HG03432 (cell line): Measurements from ENCODE around the gene JAM2.
"Not testable (repeated sequence)": the region's sequence is repeated elsewhere in the genome, so short reads cannot be mapped to it uniquely, and the experiment has no call there.

Source experiments
- ATAC-seq: cut with Tn5 transposase; IDR thresholded peaks from one replicate; pipeline ENCODE4 v1.9.1; 2021; ENCODE audit warnings: mild to moderate bottlenecking, moderate library complexity; ENCODE audit not compliant: unreplicated experiment

Gene JAM2, protein sequence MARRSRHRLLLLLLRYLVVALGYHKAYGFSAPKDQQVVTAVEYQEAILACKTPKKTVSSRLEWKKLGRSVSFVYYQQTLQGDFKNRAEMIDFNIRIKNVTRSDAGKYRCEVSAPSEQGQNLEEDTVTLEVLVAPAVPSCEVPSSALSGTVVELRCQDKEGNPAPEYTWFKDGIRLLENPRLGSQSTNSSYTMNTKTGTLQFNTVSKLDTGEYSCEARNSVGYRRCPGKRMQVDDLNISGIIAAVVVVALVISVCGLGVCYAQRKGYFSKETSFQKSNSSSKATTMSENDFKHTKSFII

DNA sequence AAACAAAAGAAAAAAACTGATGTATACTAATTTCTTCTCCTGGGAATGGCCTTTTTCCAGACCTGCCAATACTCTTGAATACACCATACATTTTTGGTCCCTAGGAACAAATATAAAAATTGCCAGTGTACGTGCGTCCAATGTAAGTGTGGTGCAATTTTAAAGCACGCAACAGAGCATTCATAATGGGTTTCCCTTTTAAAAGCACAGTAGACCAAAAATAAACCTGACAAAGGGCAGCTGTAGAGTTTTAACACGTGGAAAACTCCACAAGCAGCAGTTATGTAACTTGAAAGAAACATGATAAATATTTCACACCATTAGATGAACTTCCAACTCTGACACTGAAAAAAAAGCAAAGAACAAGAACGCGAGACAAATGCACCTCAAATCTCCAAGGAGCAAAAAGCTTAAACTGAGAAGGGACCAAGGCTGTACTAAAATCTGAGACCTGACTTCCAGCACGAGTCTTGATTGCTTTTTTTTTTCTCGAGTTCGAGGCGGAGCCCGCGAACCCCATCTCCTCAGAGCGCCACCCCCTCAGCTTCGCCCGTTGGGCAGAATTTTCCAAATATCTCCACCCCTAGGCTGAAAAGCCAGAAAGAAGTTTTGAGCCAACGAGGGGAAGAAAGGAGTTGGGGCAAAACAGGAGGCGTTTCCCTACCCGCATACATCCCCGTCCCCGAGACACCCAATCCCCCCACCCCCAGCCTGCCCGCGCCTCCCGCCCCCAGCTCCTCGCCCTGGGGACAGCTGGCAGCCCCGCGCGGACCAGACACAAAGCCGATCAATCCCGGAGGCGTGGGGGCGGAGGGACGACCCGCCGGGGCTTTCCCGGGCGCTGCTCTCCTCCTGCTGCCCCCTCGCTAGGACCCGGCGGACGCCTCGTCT lies at the start of gene JAM2:
TSS of gene JAM2 (plus strand) at position 599 of the 891 bp plus-strand sequence. CDS start 564 bp downstream, outside the sequence.
- peak; percentile 69 for ATAC-seq

DNA sequence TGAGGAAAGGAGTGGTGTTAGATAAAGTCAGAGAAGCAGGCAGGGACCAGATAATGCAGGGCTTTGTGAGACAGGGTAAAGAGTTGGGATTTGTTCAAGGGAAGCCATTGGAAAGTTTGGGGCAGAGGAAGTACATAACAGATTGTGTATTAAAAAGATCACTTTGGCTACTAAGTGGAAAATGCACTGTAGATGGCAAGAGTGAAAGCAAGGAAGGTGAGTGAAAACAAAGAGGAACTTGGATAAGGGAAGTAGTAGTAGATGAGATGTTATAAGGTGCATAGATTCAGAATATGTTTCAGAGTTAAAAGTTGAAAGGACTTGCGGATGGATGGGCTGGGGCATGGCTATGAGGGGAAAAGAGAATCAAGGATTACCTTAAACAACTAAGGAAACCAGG lies 49.2 kb upstream of the JAM2 start:
- ATAC-seq, result no peak

DNA sequence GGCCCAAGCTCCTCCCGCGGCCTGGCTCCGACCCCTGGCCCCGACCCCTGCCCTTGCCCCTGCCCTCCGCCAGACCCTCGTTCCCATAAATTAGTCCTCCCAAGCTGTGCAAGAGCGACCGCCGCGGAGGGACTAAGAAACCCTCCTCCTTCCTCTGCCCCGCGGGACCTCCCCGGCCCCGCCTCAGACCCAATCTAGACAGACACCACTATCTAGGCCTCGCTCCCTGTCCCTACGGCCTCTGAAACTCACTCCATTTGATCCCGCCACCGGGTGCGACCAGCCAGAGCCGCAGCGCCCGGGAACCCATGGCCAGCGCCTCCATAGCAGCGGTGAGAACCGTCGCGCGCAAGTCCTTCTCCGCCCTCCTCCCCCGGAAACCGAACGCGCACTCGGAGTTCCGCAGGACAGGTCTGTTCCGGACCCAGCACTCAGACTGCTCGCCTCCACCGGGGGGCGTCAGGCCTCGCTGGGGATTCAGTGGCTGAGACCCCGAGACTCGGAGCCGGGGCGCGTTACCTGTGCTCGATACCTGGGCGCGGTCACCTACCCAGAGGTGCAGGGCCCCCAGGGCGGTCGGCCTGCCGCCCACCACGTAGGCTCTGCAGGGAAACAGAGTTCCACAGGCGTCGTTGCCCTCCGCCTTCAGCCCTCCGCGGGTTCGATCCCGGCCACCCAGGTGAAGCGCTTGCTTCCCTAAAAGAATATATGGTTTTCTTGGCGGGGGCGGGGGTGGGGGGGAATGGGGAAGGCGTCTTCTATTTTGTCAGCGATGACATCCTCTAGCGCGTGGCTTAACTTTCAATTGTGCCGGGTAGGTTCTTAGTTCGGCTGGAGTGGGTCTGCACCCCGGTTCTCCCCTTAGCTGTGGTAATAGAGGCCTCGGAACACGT lies 31.7 kb upstream of the JAM2 start, which contains the start of gene MRPL39:
TSS of gene MRPL39 (minus strand) at position 331 of the 893 bp plus-strand sequence. CDS start at position 325, 6 bp downstream.
- peak; percentile 97 for ATAC-seq

DNA sequence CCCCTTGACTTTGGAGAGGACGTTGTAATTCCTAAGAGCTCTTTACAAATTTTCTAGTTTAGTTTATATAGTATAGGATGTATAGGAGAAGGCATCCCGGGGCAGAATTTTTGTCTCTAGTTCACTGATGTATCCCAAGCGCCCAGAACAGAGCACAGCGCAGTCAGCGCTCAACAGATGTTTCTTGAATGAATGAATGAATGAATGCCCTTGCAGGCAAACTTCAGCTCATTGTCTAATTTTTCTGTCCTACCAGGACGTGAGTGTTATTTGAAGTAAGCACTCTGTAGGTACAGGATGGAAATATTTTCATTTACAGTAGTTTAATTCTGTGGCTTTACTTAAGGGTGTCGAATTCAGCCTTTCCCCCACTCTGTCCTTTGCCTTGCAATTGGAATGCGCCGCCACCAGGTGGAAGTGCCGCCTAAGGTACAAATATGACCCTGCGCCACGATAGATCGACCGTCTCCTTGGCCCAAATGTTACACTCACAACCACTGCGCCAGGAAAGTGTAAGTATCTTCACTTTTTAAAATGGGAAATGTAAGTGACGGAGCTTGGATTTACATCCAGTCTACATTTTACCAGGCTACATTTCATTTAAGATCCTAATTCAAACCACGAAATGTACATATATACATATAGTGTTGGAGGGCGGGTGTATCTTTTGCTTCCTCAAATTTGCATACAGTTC lies 30.9 kb upstream of the JAM2 start:
- peak; percentile 78 for ATAC-seq

DNA sequence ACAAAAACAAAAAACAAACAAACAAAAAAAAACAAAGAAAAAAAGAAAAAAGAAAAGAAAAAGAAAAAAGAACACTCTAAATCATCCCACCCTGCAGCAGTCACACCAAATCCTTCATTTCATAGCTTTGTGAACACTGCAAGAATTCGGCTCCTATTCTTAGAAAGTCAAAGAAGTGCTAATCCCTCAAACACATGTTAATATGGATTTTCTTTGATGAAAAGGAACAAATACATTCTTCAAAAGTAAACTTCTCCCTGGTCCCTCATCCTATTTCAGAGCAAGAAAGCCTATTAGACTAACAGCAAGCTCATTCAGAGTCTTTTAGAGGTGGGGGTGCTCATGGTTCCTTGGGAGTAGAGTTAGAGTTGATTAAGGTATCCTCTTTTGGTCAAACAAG lies 24.6 kb upstream of the JAM2 start:
- ATAC-seq, result no peak

DNA sequence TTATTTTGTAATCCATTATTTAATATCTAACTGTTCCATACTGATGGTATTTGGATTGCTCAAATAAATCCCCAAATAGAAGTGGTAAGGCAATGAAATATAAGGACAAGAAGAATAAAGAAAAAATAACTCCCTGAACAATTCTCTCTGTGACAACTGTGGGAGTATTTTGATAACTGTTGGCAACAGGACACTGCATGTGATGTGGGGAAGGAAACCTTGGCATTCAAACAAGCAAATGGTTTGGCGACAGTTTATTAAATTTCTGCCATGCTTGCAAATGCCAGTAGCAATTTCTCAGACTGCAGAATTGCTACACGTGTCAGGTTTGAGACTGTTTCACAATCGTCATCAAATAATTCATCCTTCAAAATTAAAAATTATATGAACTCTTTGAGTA lies 23.2 kb upstream of the JAM2 start:
- no peak for ATAC-seq

DNA sequence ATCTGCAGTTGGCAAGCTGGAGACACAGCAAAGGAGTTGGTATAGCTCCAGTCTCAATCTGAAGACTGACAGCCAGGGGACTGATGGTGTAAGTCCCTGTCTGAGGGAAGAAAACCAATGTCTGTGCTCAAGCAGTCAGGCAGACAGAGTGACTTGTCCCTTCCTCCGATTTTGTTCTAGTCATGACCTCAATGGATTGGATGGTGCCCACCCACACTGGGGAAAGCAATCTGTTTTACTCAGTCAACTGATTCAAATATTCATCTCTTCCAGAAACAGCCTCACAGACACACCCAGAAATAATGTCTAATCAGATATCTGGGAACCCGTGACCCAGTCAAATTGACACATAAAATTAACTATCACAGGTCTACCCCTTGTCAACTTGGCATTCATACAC lies 19.9 kb upstream of the JAM2 start:
- ATAC-seq, result no peak

DNA sequence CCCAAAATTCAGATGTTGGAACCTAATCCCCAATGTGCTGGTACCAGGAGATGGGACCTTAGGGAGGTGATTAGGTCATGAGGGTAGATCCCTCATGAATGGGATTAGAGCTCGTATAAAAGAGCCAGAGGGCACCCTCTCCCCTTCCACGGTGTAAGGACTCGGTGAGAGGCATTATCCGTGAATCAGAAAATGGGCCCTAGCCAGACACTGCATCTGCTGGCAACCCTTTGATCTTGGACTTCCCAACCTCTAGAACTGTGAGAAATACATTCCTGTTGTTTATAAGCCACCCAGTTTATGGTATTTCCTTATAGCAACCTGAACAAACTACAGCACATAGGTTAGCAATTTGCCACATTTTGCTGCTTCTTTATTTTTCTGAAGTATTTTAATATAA lies 14.5 kb upstream of the JAM2 start:
- ATAC-seq, result no peak

DNA sequence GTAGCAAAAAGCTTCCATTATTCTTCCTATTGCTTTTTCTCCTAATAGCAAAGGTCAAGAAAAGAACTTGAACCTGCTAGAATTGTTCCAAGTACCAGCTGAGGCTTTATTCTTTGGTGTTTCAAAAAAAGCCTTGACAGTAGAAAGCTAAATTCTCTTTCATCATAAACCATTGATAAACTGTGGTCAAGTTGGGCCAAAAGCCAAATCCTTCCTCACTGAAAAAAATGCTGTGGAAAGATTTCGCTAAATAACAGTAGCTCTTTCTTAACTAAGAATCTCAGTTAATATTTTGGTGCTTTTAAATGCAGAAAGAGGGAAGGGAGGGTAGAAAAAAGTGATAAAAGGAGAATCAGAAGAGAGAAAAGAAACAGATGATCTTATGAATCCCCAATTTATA lies 14.0 kb upstream of the JAM2 start:
- ATAC-seq, result no peak

DNA sequence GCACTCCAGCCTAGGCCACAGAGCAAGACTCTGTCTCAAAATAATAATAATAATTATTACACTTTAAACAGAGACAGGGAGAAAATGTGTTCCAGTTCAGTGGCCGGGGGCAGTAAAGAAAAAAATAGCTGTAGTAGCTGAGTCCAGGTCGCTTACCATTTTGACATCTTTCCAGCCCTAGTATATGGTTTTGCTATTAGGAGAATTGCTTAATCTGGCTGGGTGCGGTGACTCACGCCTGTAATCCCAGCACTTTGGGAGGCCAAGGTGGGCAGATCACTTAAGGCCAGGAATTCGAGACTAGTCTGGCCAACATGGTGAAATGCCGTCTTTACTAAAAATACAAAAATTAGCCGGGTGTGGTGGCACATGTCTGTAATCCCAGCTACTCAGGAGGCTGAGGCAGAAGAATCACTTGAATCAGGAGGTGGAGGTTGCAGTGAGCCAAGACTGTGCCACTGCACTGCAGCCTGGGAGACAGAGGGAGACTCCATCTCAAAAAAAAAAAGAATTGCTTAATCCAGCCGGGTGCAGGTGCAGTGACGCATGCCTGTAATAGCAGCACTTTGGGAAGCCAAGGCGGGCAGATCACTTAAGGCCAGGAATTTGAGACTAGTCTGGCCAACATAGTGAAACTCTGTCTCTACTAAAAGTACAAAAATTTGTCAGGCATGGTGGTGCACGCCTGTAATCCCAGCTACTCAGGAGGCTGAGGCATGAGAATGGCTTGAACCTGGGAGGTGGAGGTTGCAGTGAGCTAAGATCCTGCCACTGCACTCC lies 13.1 kb upstream of the JAM2 start:
- ATAC-seq, result not testable (repeated sequence)

DNA sequence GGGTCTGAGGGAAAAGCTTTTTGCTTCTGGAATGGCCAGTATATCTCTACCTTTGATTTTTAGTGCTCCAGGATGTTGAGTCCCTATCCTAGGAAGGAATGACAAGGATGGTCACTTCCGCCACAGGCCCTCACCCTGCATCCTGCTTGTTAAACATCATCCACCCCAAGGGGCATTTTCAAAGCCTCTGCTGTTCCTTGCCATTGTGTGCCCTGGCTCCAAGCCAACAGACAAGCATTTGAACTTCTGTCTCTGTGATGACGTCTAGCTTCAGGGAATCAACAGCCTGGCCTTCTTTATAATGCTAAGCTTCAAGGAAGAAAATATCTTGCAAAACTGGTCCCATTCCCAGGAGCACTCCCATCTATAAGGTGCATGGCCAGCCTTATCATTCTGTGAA lies 12.3 kb upstream of the JAM2 start:
- no peak for ATAC-seq

DNA sequence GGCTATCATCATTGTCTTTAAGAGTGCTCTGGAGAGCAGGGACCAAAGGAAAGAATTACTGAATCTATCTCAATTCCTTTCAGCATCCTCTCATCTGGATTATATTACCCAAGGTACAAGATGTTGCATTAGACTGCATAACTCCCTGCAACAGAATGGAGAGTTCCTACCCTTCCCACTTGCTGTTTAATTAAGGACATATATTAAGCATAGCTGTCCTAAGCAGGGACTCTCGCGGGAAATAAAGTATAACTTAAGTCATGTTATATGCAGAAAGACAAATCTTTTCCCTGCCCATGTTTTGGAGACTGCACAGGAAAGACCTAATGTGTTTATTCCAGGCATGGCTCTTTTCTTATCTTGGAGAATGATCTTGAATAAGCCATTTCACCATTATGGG lies 6.8 kb upstream of the JAM2 start:
- ATAC-seq, result no peak

DNA sequence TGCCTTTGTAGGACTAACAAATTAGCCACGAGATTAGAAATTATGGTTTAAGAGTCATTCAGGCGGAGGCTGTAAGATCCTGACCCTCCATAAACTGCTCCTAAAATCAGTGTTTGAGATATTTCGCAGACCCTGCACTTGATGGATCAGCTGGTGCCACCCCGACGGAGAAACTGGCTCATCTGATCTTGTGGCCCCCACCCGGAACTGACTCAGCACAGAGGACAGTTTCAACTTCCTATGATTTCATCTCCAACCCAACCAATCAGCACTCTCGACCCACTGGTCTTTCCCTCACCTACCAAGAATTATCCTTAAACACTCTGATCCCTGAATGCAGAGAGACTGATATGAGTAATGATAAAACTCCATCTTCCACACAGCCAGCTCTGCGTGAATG lies 3.7 kb upstream of the JAM2 start:
- ATAC-seq, result no peak

DNA sequence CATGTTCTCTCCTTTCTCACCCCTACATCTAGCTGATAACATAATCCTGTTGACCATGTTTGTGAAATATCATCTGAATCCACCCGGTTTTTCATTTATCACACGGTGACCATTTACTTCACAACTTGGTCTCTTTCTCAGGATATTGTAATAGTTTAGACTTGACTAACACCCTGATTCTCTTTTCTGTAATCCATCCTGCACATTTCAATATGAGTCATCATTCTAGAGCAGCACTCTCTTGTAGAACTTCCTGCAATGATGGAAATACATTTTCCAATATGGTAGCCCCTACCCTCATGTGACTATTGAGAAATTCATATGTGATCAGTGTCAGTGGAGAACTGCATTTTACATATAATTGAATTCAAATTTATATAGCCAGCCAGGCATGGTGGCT lies 2.3 kb upstream of the JAM2 start:
- no peak for ATAC-seq

DNA sequence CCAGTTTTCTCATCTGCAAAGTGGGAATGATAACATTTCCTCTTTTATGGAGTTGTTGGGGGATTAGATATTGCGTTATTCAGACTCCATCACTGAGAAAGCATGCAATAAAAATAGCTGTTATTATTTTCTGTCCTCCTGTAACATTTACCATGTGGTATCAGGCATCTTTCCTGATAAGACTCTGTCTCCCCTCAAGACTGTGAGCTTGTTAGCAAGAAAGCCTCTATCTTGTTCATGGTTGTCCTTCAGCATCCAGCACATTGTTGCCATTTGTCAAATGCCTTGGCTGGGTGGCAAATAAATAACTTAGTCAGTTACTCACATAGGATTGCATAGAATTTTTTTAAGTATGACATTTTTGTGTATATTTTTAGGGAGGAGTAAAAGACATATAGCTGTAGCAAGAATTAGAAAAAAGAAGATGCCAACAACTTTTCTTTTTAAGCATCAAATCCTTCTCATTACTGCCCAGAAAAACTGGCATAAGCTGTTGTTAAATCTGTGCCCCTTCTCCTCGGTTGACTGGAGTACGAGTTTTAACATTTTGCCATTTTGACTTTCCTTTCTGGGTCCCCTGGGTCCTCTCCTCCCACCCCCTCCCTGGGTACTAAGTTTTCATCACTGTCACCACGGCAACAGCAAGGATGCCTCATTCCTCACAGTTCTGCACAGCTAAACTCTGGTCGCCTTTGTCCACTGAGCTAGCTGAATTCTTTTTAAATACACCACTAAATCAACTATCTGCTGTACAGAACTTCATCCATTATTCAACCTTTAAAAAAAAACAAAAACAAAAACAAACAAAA lies 1.0 kb upstream of the JAM2 start:
- ATAC-seq, result no peak

DNA sequence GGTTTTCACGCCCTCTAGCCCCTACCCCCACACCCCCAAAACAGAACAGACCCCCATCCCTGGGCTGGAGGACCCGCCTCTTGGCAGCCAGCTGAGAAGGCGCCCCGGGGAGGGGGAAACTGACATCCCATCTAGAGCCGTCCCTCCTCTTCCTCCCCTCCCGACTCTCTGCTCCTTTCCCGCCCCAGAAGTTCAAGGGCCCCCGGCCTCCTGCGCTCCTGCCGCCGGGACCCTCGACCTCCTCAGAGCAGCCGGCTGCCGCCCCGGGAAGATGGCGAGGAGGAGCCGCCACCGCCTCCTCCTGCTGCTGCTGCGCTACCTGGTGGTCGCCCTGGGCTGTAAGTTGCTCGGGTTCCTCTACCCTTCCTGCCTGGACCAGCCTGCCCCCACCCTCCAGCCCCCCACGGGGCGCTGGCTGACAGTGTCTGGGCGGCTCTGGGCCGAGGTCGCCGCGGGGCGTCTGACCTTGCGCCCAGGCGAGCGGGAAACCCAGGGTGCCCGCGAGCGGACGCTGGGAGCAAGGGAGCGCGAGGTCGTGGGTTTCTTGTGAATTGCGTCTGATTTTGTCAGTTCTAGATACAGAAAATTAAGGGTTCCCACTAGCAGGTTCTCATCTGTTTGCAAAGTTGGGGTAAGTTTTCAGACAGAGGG lies 618 bp downstream of the JAM2 start:
- peak; percentile 80 for ATAC-seq

DNA sequence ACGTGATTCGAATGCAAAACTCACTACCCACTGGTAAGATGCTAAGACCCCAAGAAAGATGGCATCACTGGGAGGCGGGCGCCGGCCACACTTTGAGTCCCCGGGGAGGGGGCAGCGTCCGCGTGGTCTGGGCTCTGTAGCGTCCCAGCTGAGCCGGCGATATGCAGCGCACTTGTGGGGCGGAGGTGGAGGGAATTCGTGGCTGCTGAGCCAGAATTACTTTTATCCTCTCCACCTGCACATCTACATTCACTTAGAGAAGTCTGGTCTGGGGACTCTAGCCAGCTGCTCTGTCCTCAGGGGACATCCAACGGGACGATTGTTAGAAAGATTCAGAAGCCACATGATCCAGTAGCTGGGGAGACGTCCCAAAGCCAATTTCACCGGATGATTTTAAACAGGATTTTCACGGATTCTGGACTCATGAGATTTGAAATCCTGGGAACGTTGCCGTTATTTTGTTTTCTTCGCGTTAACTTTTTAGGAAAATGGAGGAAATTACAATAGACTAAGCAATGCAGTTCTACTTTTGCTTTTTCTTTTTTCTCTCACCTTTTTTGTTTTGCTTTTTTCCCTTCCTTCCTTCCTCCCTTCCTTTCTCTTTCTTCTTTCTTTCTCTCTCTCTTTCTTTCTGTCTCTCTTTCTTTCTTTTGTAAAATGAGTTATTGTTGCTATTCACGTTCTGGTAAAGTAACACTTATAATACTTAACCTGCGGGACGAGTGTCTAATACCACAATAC lies 1.3 kb downstream of the JAM2 start:
- ATAC-seq, result peak; percentile 32

DNA sequence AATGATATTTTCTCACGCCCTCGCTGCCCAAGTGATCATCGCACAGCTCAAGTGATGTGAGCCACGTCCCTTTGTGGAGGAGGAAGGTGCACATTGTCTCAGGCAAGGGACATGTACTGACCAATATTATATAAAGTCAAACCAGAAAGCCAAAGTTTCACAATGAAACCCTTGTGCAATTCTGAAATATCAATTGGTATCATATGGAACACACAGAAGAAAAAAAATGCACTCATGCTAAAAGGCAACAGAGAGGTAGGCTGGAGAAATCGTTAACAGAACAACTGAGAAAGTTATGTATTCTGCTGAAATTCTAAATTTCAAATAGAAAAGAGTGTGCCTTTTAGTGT lies 1.9 kb downstream of the JAM2 start:
- no peak for ATAC-seq
